Mucosa of stomach (tissue), 1 donor: Measurements from ENCODE around the gene LIMK2.

Source experiments
- H3K27me3 ChIP-seq: one replicate; pipeline ENCODE4 v1.7.0; 2013; ENCODE audit warnings: mild to moderate bottlenecking, low read length; ENCODE audit not compliant: control insufficient read depth, insufficient read depth
- H3K36me3 ChIP-seq: one replicate; pipeline ENCODE4 v1.7.0; 2013; ENCODE audit warnings: low read length; ENCODE audit not compliant: control insufficient read depth, insufficient read depth
- H3K4me1 ChIP-seq: one replicate; pipeline ENCODE4 v1.7.0; 2013; ENCODE audit warnings: mild to moderate bottlenecking, low read length; ENCODE audit not compliant: control insufficient read depth, insufficient read depth
- H3K4me3 ChIP-seq: one replicate; pipeline ENCODE4 v1.7.0; 2013; ENCODE audit warnings: low read length
- H3K9ac ChIP-seq: one replicate; pipeline ENCODE4 v1.7.0; 2013; ENCODE audit warnings: mild to moderate bottlenecking, low read length, moderate library complexity
- H3K9me3 ChIP-seq: one replicate; pipeline ENCODE4 v1.7.0; 2013; ENCODE audit warnings: mild to moderate bottlenecking, low read length, moderate library complexity; ENCODE audit not compliant: control insufficient read depth
- donor health status: Pancreatic carcinoma.

Gene LIMK2

DNA sequence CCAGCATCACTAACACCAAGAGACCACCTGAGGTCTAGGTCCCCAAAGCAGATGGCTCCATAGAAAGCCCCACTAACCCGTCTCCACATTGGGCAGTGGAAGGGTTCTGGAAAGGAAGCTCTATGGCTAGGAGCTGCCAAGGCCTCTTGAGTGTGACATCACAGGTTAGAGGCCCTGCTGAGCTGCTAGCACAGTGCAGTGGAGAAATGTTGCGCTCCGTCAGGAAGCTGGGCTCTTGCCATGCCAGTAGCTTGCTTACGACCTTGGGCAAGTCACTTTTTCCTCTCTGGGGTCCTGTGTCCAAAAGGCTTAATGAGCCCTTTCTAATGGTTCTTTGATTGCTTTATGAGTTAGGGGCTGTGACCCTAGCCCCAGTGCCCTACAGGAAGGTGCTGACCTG, 69.6 kb downstream of the LIMK2 start:
- Histone ChIP-seq H3K27me3 (no peaks in the 10 kb centered on the region), H3K9ac (no peak overlapping the region), H3K4me3 (no peak overlapping the region), H3K36me3 (peaks cover 27% of the 10 kb centered on the region), H3K9me3 (no peaks in the 10 kb centered on the region), H3K4me1 (peaks cover 34% of the 10 kb centered on the region)

DNA sequence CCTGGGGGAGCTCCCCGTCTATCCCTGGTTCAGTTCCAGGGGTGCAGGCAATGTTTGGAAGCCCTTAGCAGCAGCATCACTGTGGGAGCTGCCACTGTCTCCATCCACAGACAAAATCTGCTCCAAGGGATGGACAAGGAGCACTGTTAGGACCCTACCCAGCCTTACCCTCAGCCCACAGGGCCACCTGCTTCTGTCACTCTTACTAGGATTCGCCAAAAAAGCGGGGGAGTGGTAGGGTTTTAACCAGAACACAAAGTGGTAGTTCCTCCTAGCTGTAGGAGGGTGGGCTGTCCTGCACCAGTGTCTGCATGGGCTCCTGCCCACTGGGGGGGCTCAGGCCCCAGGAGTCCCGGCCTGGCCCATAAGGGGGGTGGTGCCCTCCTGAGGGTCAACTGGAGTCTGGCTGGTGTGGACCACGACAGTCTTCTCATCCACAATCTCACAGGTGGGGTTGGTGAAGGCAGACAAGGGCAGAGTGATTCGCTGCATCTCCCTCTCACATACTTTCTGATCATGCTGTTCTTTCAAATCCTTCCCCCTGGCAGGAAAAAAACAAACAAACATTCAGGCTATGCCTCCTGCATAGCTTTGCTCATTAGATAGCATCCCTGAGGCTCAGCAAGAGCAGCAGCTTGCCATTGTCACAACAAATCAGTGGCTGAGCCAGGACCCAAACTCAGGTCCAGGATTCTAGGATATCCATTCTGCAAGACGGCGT, 70.8 kb downstream of the LIMK2 start:
- Histone ChIP-seq H3K36me3 (peaks cover 27% of the 10 kb centered on the region), H3K4me3 (no peak overlapping the region), H3K27me3 (no peaks in the 10 kb centered on the region), H3K4me1 (peaks cover 33% of the 10 kb centered on the region), H3K9me3 (no peaks in the 10 kb centered on the region), H3K9ac (no peak overlapping the region)

DNA sequence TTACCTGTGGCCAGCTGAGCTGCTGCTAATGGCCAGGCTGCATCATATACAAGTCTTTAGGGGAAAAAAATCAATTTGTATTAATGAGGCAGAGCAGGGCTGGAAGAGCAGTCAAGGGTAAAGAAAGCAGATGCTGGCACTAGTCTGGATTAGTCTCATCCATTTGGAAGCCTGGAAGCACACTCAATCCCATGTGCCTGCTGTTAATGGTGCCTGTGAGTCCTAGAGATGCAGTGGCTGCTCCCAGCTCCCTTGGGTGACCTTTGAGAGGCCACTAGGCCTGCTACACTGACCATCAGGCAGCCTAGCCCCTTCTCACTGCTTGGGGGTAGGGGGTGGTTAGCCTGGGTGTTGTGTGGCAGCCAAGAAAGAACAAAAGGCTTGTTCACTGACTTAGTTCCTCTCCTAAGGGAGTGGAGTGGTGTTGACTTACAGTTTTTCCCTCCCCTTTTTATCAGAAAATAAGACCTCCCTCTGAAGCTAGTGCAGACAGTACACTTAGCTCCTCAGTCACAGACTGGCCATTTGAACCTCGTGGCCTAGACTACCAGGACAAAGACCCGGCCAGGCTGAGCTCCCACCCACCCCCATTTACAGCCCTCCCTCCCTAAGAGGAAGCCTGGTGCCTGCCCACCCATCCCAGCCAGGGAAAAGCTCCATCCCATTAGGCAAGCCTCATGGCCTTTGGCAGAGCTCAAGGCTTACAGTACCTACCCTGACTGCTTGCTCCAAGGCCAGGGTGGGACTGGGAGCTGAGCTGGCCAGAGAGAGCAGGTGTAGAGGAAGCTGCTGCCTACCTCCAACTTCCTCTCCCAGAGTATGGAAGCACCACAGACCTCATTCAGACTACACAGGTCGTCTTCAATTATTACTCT, 72.4 kb downstream of the LIMK2 start:
- H3K4me1 ChIP-seq = peaks cover 33% of the 10 kb centered on the region
- H3K9me3 ChIP-seq = no peaks in the 10 kb centered on the region
- H3K4me3 ChIP-seq = no peak overlapping the region
- H3K27me3 ChIP-seq = no peaks in the 10 kb centered on the region
- H3K36me3 ChIP-seq = peaks cover 27% of the 10 kb centered on the region
- H3K9ac ChIP-seq = peak overlapping the region; percentile 30

DNA sequence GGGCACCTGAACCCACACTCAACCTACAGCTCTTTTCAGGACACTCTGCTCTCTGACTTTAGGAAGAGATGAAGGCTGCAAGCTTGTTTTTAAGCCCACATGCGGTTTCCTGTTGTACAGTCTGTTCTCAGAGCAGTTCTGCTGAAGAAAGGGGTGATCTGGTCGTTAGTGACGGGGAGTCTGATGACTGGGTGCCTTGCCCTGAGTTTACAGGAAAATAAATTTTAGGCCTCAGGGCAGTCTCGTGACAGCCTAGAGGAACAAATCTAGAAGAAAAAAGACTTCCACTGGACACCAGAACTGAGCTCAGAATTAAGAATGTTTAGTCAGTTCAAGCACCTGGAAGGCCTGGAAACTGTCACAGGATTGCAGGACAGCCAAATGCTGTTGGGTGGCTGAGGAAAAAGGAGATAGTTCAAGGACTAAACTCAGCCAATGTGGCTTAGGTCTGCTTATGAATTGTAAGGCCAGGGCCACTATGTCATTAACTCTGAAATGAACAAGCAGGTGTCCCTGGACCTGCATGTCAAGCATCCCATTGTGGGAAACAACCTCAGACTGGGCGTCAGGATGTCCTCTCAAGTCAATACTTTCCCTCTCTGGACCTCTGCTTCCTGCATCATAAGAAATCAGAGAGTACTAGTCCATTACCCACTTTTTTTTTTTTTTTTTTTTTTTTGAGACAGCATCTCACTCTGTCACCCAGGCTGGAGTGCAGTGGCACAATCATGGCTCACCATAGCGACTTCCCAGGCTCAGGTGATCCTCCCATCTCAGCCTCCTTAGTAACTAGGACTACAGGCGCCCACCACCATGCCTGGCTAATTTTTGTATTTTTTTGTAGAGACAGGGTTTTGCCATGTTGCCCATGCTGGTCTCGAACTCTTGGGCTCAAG, 74.5 kb downstream of the LIMK2 start:
- no peak overlapping the region for H3K9ac ChIP-seq
- peaks cover 27% of the 10 kb centered on the region for H3K4me1 ChIP-seq
- no peak overlapping the region for H3K4me3 ChIP-seq
- no peaks in the 10 kb centered on the region for H3K27me3 ChIP-seq
- H3K9me3 ChIP-seq = no peaks in the 10 kb centered on the region
- H3K36me3 ChIP-seq = peaks cover 14% of the 10 kb centered on the region

DNA sequence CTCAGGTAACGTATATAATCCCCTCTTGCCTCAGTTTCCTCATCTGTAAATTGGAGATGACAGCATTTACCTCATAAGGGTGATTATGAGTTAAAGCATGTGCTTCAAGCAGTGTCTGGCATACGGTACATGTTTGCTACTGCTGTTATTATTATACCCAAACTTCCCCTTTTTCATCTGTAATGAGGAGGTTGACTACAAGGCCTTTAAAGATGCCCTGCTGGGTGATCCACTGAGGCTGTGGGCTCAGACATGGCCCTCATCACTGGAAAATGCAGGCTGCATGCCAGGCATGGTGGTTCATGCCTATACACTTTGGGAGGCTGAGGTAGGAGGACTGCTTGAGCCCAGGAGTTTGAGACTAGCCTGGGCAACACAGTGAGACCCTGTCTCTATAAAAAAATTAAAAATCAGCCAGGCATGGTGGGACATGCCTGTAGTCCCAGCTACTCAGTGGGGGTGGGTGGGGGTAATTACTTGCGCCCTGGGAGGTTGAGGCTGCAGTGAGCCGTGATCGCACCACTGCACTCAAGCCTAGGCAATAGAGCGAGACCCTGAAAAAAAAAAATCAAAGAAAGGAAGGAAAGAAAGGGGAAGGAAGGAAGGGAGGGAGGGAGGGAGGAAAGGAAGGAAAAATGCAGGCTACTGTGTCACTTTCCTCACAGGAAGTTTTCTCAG, 75.9 kb downstream of the LIMK2 start:
- Histone ChIP-seq H3K4me3 (no peak overlapping the region), H3K27me3 (no peaks in the 10 kb centered on the region), H3K9me3 (no peaks in the 10 kb centered on the region), H3K9ac (peak overlapping the region; percentile 7), H3K36me3 (peaks cover 6% of the 10 kb centered on the region), H3K4me1 (peaks cover 27% of the 10 kb centered on the region)

DNA sequence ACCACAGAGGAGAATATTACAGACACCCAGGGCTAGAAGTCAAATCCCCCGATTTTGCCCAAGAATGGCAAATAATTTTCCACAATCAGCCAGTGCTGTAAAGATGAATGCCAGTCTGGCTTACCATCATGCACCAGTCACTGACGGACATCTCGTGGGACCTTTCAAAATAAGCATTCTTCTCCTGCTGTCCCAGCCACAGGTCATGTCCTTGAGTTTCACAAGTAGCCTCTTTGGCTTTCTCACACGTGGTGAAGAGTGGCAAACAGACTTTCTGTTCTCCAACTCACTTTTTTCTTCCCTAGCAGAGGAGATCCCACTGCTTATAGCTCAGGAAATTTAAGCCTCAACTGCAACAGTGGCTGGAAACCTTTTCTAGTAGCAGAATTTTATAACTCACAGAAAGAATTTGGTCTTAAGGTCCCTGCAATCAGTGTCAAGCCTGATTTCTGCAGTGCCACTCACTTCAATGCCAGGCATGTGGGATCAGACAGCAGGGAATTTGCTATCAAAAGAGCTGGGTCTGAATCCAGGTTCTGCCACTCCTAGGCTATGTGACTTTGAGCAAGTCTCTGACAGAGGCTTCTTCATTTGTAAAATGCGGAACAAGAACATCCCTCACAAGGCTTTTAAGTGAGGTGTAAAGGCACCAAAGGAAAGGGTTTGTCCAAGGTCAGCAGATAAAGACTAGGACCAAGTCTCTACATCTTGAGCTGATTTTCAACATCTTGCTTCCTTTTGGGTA, 76.6 kb downstream of the LIMK2 start:
- Histone ChIP-seq H3K36me3 (peaks cover 6% of the 10 kb centered on the region), H3K27me3 (no peaks in the 10 kb centered on the region), H3K4me1 (peaks cover 30% of the 10 kb centered on the region), H3K9me3 (no peaks in the 10 kb centered on the region), H3K4me3 (no peak overlapping the region), H3K9ac (peak overlapping the region; percentile 7)

DNA sequence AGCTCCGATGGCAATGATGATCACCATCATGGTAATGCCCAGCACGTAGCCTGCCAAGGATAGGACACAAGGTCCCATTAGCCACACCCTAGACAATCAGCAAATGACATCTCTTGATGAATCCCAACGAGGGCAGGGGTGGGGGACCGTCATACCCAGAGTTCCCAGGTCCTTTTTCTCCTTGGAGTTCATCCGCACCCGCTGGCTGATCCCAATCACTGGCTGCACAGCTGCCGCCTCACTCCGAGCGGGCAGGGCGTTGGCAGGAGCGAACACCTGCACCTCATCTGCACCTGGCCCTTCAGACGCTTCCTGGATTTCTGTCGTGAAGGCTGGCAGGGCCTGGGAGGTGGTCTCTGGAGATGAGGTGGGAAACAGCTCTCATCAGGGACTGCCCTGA, 77.2 kb downstream of the LIMK2 start:
- Histone ChIP-seq H3K9ac (peak overlapping the region; percentile 83), H3K27me3 (no peaks in the 10 kb centered on the region), H3K36me3 (peaks cover 6% of the 10 kb centered on the region), H3K4me1 (peaks cover 33% of the 10 kb centered on the region), H3K4me3 (peak overlapping the region; percentile 66), H3K9me3 (no peaks in the 10 kb centered on the region)

DNA sequence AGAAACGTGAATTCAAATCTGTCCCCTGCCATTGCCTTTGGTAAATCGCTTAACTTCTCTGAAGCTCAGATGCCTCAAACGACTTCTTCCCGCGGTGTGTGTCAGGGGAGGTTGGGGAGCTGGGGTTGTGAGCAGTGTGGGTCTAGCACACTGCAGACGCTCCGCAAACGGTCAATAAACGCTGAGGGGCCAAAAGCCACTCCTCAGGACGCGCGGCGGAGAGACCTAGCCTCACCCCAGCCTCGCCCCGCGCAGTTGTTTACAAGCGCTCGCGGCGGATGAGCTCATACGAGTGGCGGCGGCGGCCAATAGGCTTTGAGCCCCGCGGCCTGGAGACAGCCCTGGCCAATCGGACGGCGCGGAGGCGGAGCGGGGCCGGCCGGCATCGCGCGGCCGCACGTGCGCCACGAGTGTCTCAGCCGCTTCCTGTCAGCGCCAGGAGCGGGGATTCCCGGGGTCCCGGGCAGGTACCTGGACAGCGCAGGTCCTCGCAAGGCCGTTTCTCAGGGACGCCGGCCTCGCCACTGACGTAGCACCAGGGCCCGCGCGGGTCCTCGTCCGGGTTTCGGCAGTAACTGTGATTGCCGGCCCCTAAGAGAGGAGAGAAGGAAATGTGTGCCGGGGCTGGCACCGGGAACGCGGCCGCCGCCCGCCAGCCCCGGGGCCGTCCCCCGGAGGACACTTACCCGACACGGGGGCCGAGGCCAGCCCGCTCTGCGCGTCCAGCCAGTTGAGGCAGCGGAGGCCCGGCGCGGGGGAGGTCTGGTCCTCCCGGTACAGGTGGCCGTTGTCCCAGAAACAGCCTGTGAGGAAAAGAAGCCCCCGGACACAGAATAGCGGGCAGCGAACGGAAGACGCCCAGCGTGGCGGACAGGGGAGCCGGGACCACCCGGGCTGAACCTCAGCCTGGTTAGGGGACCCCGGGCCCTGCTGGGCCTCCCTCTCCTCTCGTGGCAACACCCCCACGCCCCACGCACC, 78.7 kb downstream of the LIMK2 start:
- peaks cover 6% of the 10 kb centered on the region for H3K36me3 ChIP-seq
- H3K9me3 ChIP-seq = no peaks in the 10 kb centered on the region
- H3K9ac ChIP-seq = peak overlapping the region; percentile 83
- H3K27me3 ChIP-seq = no peaks in the 10 kb centered on the region
- peaks cover 29% of the 10 kb centered on the region for H3K4me1 ChIP-seq
- H3K4me3 ChIP-seq = peak overlapping the region; percentile 66

DNA sequence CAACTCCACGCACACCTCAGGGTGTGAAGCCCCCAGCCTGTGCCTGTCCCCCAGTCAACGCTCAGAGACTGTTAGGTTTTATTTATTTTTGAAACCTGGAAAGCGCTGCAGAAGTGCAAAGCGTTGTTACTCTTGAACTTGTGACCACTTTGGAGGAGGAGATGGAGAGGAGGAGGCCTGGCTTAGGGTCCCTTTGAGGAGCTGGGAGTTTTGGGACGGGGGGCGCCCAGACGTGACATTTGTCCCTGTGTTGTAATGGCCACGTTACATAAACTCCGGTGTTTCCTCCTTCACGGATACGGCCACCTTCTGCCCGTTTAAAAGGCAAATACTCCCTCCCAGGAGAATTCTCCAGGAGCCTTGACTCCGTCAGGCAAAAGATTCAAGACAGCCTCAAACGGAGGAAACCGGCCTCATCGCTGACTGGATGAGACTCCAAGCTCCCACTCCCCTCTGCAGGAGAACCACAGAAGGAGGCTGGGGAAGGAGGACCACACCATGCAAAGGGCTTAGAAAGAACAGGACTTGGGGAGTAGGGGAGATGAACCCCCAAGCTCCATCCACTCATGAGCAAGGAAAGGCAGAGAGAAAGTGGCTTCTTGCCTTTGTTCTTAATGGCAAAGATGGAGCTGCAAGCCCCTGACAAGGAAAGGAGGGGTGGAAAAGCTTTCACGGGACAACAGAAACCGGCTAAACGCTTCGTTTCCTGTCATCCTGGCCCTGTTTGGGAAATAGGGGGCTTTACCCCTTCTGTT, 79.6 kb downstream of the LIMK2 start:
- Histone ChIP-seq H3K9me3 (no peaks in the 10 kb centered on the region), H3K4me3 (peak overlapping the region; percentile 66), H3K36me3 (peaks cover under 1% of the 10 kb centered on the region), H3K27me3 (no peaks in the 10 kb centered on the region), H3K4me1 (peaks cover 36% of the 10 kb centered on the region), H3K9ac (peak overlapping the region; percentile 83)
